Retina (tissue), 1 donor: Measurements from ENCODE around the gene KAT7.

Source experiments
- DNase-seq: peaks from one replicate; pipeline ENCODE4 v3.0.0-alpha.2; 2016

The KAT7 gene

DNA sequence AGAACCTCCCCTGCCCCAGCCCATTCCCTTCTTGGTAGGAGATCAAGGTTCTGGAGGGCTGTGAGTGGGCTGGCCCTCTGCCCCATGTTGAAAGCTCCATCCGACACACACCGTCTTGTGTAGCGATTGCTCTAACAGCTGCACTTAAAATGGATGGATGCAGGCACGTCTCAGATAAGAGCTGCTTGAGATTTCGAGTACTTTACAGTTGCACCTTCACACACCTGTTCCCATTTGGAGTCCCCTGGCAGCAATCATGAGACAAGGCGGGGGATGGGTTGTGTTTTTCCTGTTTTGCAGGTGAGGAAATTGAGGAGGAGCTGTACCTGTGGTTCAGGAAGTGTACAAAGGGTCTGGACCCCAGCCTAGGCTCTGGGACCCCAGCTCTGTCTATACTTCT lies 85.0 kb downstream of the KAT7 start:
- DNase-seq: no peak

DNA sequence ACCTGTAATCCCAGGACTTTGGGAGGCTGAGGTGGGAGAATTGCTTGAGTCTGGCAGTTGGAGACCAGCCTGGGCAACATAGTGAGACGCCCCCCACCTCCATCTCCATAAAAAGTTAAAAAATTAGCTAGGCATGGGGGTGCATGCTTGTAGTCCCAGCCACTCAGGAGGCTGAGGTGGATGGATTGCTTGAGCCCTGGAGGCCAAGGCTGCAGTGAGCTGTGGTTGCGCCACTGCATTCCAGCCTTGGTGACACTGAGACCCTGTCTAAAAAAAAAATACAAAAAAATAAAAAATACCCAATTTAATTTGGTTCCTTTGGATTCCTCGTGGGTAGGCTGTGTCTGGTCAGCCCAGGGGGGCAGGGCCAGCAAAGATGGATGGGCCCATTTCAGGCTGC lies 85.4 kb downstream of the KAT7 start:
- no peak for DNase-seq

DNA sequence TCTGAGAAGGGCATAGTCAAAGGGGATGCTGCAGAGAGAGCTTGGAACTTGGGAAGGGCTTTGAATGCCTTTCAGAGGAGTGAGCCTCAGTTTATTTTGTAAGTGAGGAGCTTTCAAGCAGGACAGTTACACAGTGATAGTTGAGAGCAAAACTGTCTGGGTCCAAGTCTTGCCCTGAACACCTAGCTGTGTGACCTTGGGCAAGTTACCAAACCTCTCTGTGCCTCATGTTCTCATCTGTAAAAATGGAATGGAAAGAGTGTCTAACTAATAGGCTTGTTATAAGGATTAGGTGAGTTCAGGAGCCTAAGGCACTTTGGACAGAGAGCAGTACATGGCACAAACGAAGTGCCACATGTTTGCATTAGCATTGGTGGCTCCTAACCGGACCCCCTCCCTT lies 86.4 kb downstream of the KAT7 start:
- no peak for DNase-seq

- DNase-seq: no peak
Observed at GRCh38 chr17:49875685-49876084, 87.2 kb downstream of the KAT7 start.

- DNase-seq: no peak
Observed at GRCh38 chr17:49878931-49879904, 90.7 kb downstream of the KAT7 start.

DNA sequence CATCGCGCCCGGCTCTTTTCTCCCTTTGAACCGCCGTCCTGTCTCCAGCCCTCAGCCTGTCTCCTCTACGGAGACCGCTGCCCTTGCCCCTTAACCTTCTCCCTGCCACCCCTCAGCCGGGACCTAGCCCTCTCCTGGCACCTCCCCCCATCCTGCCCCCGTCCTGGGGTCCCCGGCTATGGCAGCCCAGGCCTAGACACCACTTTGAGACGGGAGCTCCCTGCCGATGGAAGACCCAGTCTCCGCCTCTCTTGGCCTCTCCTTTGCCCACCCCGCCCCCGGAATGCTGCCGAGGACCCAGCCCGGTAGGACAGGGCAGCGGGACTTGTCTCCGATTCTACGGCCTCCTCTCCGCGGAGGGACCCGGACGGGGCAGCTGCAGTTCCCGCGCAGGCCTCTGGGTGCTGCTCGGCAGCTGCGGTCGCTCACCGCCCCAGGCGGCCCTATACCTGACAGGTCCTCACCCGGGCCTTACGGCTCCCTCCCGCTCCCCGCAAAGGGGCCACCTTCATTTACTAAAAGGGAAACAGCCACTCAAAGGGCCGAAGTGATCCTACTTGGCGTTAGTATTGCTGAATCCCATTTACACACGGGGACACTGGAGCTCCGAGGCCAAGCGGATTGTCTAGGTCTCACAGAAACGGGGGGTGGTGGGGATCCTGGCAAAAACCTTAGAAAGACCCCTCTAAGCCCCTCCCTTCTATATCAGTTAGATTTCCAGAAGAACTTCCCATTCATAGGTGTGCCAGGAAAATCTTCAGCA lies 92.0 kb downstream of the KAT7 start:
- peak; percentile 88 for DNase-seq

- no peak for DNase-seq
Observed at GRCh38 chr17:49881054-49881402, 92.5 kb downstream of the KAT7 start.

- DNase-seq: no peak
Observed at GRCh38 chr17:49882434-49882833, 94.0 kb downstream of the KAT7 start.
